Measurements from ENCODE around the gene CDK14.
"Not testable (repeated sequence)": the region's sequence is repeated elsewhere in the genome, so short reads cannot be mapped to it uniquely, and the experiment has no call there.

Gene CDK14

DNA sequence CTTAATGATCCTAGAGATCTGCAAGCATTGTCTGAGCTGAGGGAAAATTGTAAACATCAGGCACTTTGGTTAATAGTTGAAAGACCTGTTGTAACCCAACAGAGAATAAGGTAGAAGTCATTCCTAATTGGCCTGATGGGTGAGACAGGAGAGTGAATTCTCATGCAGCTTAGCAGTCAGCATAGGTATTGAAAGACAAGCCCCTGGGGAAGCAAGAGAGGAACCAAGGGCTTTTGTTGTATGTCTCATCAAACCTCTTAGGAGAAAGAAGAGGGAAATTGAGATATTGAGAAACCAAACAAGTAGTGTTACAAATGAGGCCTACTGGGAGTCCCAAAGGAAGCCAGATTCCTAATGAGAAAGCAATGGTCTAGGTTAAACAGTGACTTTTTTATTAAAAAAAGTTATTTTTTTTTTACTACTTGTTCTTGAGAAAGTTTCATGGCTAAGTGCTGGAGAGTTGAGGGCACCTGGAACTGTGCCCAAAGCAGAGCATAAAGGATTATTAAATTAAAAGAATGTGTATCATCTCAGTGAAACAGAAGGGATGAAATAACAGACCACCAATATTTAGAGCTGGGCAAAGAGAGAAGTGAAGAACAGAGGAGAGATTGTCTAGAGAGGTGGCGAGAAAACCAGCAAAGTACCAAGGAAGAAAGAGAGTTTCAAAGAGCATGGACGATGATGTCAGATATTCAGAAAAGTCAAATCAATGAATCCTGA, 168.9 kb downstream of the CDK14 start:
- H3K79me2 ChIP-seq (ENCODE audit: control insufficient read depth, insufficient read depth, low read length, unreplicated experiment): peaks cover 12% of the 10 kb centered on the region

DNA sequence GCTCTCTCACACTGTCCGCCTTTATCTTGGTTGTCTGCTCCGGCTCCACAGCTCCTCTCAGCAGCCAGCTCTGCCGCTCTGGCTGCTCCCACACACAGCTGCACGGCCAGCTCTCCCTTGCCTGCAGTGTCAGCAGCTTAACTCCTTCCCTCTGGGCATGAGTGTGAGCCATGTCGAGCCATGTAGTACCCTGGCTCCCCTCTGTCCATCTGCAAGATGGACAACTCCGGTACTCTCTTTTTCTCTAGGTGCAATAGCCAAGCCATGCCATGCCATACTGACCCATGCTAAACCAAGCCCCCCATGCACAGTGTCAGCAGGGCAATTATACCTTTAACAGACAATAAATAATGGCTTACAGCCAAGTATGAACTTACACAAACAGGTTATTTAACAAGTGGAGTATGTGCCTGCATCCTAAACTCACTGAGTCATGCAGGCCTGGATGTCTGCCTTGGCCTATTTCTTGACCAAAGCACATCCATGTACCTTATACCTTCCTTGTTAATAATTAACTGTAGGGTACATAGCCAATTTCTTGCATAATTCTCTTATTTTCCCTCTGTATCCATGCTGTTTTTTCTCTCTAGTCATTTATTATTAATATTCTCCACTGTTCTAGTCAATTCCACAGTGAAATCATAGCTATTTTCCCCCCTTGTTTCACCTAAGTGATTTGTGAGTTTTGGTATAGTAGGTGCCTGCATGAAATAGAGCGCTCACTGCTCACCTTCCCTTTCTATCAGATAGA, 170.9 kb downstream of the CDK14 start:
- Histone ChIP-seq H3K4me3 (ENCODE audit: low read depth, low read length) (no peak overlapping the region), H3K36me3 (ENCODE audit: insufficient read depth, low read length) (peaks cover 25% of the 10 kb centered on the region), H2AFZ (ENCODE audit: low read length, unreplicated experiment) (no peak overlapping the region), H3K27me3 (ENCODE audit: insufficient read depth, low read length) (no peaks in the 10 kb centered on the region), H3K79me2 (ENCODE audit: control insufficient read depth, insufficient read depth, low read length, unreplicated experiment) (peaks cover 11% of the 10 kb centered on the region), H3K27ac (ENCODE audit: low read depth, low read length) (no peak overlapping the region), H3K4me1 (ENCODE audit: control insufficient read depth, insufficient read depth, low read length, unreplicated experiment) (peaks cover 18% of the 10 kb centered on the region)

More for the DNA sequence above, 168.9 kb downstream of the CDK14 start:
- H3K4me3 ChIP-seq (ENCODE audit: low read depth, low read length): no peak overlapping the region
- no peaks in the 10 kb centered on the region for H3K27me3 ChIP-seq (ENCODE audit: insufficient read depth, low read length)
- H2AFZ ChIP-seq (ENCODE audit: low read length, unreplicated experiment): no peak overlapping the region
- H3K4me1 ChIP-seq (ENCODE audit: control insufficient read depth, insufficient read depth, low read length, unreplicated experiment): peaks cover 18% of the 10 kb centered on the region
- peaks cover 5% of the 10 kb centered on the region; the same call in 1 of the 2 replicates for H3K36me3 ChIP-seq (ENCODE audit: insufficient read depth, low read length)
- 0 out of 2 replicates have a peak overlapping the region, but pooled peaks have one; percentile 3 for H3K27ac ChIP-seq (ENCODE audit: low read depth, low read length)

DNA sequence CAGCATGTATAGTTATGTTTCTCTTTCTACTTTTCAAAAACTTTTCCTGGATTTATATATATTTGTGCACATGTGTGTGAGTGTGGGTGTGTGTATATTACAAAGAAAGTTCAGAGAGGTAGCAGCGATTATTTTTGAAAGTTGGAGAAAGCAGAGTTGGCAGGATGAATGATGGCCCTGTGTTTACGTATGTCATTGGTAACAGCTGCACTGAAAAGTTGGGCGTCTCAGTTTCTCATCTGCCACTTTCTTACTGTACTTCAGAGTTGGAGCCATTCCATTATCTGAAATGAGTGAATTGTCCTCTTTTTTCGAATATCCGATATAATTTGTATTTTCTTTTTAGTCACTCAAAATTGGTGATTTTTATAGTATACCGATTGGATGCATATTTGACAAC, 172.2 kb downstream of the CDK14 start:
- Histone ChIP-seq H3K79me2 (ENCODE audit: control insufficient read depth, insufficient read depth, low read length, unreplicated experiment) (peaks cover 11% of the 10 kb centered on the region), H3K4me1 (ENCODE audit: control insufficient read depth, insufficient read depth, low read length, unreplicated experiment) (peaks cover 18% of the 10 kb centered on the region), H3K36me3 (ENCODE audit: insufficient read depth, low read length) (peaks cover 31% of the 10 kb centered on the region), H3K4me3 (ENCODE audit: low read depth, low read length) (no peak overlapping the region), H3K27ac (ENCODE audit: low read depth, low read length) (no peak overlapping the region), H3K27me3 (ENCODE audit: insufficient read depth, low read length) (no peaks in the 10 kb centered on the region), H2AFZ (ENCODE audit: low read length, unreplicated experiment) (no peak overlapping the region)

DNA sequence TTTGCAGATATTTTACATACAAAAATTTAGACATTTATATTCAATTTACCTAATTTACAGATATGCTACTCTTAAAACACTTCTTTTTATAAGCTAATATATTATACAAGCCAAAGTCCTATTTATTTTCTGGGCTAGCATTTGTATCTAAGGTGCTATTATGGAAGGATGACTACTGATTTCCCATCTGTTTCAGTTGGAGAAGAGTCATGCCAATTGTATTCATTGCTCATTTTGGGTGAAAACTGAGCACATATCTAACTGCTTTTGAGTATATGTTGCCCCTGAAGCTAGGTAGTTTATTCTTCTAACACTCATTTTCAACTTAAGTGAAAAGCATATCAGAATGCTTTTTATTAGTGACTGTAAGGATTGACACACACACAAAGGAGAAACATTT, 172.9 kb downstream of the CDK14 start:
- peaks cover 11% of the 10 kb centered on the region for H3K79me2 ChIP-seq (ENCODE audit: control insufficient read depth, insufficient read depth, low read length, unreplicated experiment)
- no peak overlapping the region for H3K27ac ChIP-seq (ENCODE audit: low read depth, low read length)
- H3K27me3 ChIP-seq (ENCODE audit: insufficient read depth, low read length): no peaks in the 10 kb centered on the region
- peaks cover 31% of the 10 kb centered on the region for H3K36me3 ChIP-seq (ENCODE audit: insufficient read depth, low read length)
- H3K4me3 ChIP-seq (ENCODE audit: low read depth, low read length): no peak overlapping the region
- H3K4me1 ChIP-seq (ENCODE audit: control insufficient read depth, insufficient read depth, low read length, unreplicated experiment): peaks cover 16% of the 10 kb centered on the region
- no peak overlapping the region for H2AFZ ChIP-seq (ENCODE audit: low read length, unreplicated experiment)

DNA sequence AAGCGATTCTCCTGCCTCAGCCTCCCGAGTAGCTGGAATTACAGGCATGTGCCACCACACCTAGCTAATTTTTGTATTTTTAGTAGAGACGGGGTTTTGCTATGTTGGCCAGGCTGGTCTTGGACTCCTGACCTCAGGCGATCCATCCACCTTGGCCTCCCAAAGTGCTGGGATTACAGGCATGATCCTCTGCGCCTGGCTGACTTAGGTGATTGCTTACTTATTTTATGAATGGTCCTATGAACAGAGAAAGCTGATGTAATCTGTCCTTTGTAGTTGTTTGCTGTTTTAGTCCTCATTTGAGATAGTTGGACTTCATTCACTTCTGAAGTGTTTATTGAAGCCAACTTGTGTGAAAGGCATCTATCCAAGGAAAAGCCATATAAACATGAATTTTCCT, 173.4 kb downstream of the CDK14 start:
- H3K79me2 ChIP-seq (ENCODE audit: control insufficient read depth, insufficient read depth, low read length, unreplicated experiment): peaks cover 11% of the 10 kb centered on the region
- peaks cover 31% of the 10 kb centered on the region for H3K36me3 ChIP-seq (ENCODE audit: insufficient read depth, low read length)
- peaks cover 12% of the 10 kb centered on the region for H3K4me1 ChIP-seq (ENCODE audit: control insufficient read depth, insufficient read depth, low read length, unreplicated experiment)
- H3K27ac ChIP-seq (ENCODE audit: low read depth, low read length); H3K27me3 ChIP-seq (ENCODE audit: insufficient read depth, low read length); H3K4me3 ChIP-seq (ENCODE audit: low read depth, low read length); H2AFZ ChIP-seq (ENCODE audit: low read length, unreplicated experiment): not testable (repeated sequence)

DNA sequence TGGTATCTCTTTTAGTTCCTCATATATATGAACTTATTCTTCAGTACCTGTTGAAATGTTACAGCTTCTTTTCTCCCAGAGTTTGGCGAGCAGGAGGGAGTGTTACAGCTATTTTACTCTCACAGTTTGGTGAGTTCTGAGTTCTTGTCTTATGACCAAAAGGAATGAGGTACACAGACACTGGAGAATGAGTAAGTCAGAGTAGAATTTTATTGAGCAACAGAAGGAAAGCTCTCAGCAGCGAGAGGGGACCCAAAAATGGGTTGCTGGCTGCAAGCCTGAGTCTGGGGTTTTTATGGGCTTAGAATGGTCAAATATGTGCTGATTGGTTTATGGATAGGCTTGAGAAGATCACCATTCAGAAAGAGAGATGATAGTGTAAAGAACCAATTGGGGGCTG, 175.2 kb downstream of the CDK14 start:
- peaks cover 11% of the 10 kb centered on the region for H3K79me2 ChIP-seq (ENCODE audit: control insufficient read depth, insufficient read depth, low read length, unreplicated experiment)

DNA sequence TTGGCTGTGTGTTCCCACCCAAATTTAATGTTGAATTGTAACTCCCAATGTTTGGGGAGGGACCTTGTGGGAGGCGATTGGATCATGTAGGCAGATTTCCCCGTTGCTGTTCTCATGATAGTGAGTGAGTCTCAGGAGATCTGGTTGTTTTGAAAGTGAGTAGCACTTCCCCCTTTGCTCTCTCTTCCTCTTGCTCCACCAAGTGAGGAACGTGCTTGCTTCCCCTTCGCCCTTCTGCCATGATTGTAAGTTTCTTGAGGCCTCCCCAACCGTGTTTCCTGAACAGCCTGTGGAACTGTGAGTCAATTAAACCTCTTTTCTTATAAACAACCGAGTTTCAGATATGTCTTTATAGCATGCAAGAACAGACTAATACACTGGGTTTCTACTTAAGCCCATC, 176.3 kb downstream of the CDK14 start:
- peaks cover 33% of the 10 kb centered on the region for H3K36me3 ChIP-seq (ENCODE audit: insufficient read depth, low read length)
- peaks cover 11% of the 10 kb centered on the region for H3K79me2 ChIP-seq (ENCODE audit: control insufficient read depth, insufficient read depth, low read length, unreplicated experiment)
- H3K4me1 ChIP-seq (ENCODE audit: control insufficient read depth, insufficient read depth, low read length, unreplicated experiment): peaks cover under 1% of the 10 kb centered on the region
- no peak overlapping the region for H3K27ac ChIP-seq (ENCODE audit: low read depth, low read length)
- no peak overlapping the region for H2AFZ ChIP-seq (ENCODE audit: low read length, unreplicated experiment)
- no peak overlapping the region for H3K4me3 ChIP-seq (ENCODE audit: low read depth, low read length)
- H3K27me3 ChIP-seq (ENCODE audit: insufficient read depth, low read length): no peaks in the 10 kb centered on the region

More for the DNA sequence above, 175.2 kb downstream of the CDK14 start:
- Histone ChIP-seq H2AFZ (ENCODE audit: low read length, unreplicated experiment) (no peak overlapping the region), H3K36me3 (ENCODE audit: insufficient read depth, low read length) (peaks cover 33% of the 10 kb centered on the region), H3K27me3 (ENCODE audit: insufficient read depth, low read length) (no peaks in the 10 kb centered on the region), H3K4me3 (ENCODE audit: low read depth, low read length) (no peak overlapping the region), H3K27ac (ENCODE audit: low read depth, low read length) (no peak overlapping the region), H3K4me1 (ENCODE audit: control insufficient read depth, insufficient read depth, low read length, unreplicated experiment) (peaks cover 7% of the 10 kb centered on the region)

DNA sequence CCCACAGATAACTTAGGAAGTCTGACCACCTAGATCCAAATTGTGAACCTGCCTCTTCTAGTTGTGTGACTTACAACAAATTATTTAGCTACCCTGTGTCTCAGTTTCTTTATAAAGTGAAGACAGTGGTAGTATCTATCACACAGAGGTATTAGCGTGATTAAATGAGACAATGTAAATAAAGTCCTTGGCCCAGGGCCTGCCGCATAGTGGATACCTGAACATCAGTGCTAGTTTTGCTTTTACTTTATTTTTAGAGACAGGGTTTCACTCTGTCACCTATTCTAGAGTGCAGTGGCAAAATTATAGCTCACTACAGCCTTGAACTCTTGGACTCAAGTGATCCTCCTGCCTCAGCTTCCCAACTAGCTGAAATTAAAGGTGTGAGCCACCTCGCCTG, 177.1 kb downstream of the CDK14 start:
- Histone ChIP-seq H3K36me3 (ENCODE audit: insufficient read depth, low read length) (peaks cover 33% of the 10 kb centered on the region), H2AFZ (ENCODE audit: low read length, unreplicated experiment) (no peak overlapping the region), H3K4me1 (ENCODE audit: control insufficient read depth, insufficient read depth, low read length, unreplicated experiment) (no peaks in the 10 kb centered on the region), H3K4me3 (ENCODE audit: low read depth, low read length) (no peak overlapping the region), H3K27ac (ENCODE audit: low read depth, low read length) (no peak overlapping the region), H3K27me3 (ENCODE audit: insufficient read depth, low read length) (no peaks in the 10 kb centered on the region), H3K79me2 (ENCODE audit: control insufficient read depth, insufficient read depth, low read length, unreplicated experiment) (peaks cover 11% of the 10 kb centered on the region)

DNA sequence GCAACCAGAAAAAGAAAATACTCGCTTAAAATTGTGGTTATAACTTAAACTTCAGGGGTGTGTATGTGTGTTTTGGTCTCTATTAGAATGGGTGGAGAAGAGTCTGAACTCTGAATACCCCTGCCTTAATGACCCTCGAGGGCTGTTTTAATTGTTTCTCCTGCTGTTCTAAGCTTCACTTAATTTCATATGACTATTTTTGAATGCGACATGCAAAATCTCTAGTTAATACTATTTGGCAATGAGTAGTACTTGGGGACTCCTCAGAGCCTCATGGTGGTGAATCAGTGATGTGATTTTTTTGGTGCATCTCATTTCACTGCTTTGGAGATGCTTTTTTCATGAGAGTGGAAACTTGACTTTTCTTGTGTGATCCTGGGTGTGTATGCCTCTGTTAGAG, 178.6 kb downstream of the CDK14 start:
- no peak overlapping the region for H3K27ac ChIP-seq (ENCODE audit: low read depth, low read length)
- no peak overlapping the region for H3K4me3 ChIP-seq (ENCODE audit: low read depth, low read length)
- H3K27me3 ChIP-seq (ENCODE audit: insufficient read depth, low read length): no peaks in the 10 kb centered on the region
- H2AFZ ChIP-seq (ENCODE audit: low read length, unreplicated experiment): no peak overlapping the region
- peaks cover 11% of the 10 kb centered on the region for H3K79me2 ChIP-seq (ENCODE audit: control insufficient read depth, insufficient read depth, low read length, unreplicated experiment)
- H3K36me3 ChIP-seq (ENCODE audit: insufficient read depth, low read length): peaks cover 31% of the 10 kb centered on the region
- H3K4me1 ChIP-seq (ENCODE audit: control insufficient read depth, insufficient read depth, low read length, unreplicated experiment): no peaks in the 10 kb centered on the region

DNA sequence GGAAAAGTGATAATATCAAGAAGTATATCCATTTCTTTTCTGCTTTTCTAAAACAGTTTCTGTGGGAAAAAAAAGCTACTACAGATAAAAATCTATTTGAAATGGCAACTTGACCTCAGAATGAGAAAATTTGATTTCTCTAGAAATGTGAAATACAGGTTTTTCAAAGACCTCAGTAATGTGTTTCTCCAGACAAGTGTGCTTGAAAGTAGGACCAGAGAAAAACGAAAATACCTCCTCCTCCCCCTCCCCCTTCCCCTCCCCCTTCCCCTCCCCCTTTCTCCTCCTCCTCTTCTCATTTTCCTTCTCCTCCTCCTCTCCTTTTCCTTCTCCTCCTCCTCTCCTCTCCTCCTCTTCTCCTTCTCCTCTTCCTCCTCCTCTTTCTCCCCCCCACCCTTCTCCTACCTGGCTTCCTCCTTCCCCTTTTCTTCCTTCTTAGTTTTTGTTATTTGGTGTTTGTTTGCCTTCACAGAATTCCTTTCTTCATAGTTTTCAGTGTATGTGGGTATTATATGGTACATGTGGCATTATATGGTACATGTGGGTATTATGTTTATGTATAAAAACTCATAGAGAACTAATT, 179.4 kb downstream of the CDK14 start:
- H3K4me3 ChIP-seq (ENCODE audit: low read depth, low read length): no peak overlapping the region
- H3K4me1 ChIP-seq (ENCODE audit: control insufficient read depth, insufficient read depth, low read length, unreplicated experiment): no peaks in the 10 kb centered on the region
- H3K27ac ChIP-seq (ENCODE audit: low read depth, low read length): no peak overlapping the region
- no peak overlapping the region for H2AFZ ChIP-seq (ENCODE audit: low read length, unreplicated experiment)
- H3K27me3 ChIP-seq (ENCODE audit: insufficient read depth, low read length): no peaks in the 10 kb centered on the region
- peaks cover 28% of the 10 kb centered on the region for H3K36me3 ChIP-seq (ENCODE audit: insufficient read depth, low read length)
- peaks cover 12% of the 10 kb centered on the region for H3K79me2 ChIP-seq (ENCODE audit: control insufficient read depth, insufficient read depth, low read length, unreplicated experiment)

All from ACC112 (cell line).